HG03565 (cell line): ENCODE measurements around the gene CCDC3.

Experiments
- ATAC-seq: cut with Tn5 transposase; IDR thresholded peaks from one replicate; pipeline ENCODE4 v1.9.1; 2021; ENCODE audit warnings: mild to moderate bottlenecking, moderate library complexity; ENCODE audit not compliant: unreplicated experiment

Gene CCDC3

DNA sequence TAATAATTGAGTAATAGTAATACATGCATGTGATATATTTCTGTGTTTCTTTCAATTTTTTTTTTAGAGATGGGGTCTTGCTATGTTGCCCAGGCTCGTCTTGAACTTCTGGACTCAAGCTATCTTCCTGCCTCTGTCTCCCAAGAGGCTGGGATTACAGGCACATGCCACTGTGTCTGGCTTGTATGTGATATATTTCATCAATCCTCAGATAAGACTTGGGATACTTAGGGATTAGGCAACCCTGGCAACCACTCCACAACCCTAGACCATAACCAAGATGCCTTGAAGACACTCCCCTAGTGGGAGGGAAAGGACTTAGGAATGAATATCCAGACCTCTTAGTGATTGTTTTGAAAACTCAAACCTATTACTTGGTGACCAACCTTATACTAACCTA, 154.8 kb downstream of the CCDC3 start:
- no peak for ATAC-seq
